K562 (cell line): ENCODE data around the gene NOS1.

ENCODE experiments used
- CREB1 ChIP-seq, 2 experiments: sonication (generic) in 1 of 2; formaldehyde crosslinking in 1 of 2; IDR thresholded peaks; 2 replicates each; pipeline versions ENCODE4 v1.6.1 to v1.8.0; 2012 to 2022; ENCODE audit warnings: inconsistent platforms in 1 of 2, mild to moderate bottlenecking in 1 of 2, missing genetic modification reagents in 1 of 2, moderate library complexity in 1 of 2
- FOS ChIP-seq: IDR thresholded peaks from 3 replicates; pipeline ENCODE4 v1.6.1; 2011; ENCODE audit not compliant: insufficient read length; ENCODE audit errors: extremely low read depth
- FOXA3 ChIP-seq, 2 experiments: fragments of 450-650 bp in 1 of 2; sonication (generic) in 1 of 2; formaldehyde crosslinking; IDR thresholded peaks in 1 of 2; conservative IDR thresholded peaks in 1 of 2; 2 replicates each; pipeline versions ENCODE4 v1.4.0 to v1.8.0; 2020 to 2022; ENCODE audit warnings: mild to moderate bottlenecking in 2 of 2, missing genetic modification reagents in 1 of 2
- GABPB1 ChIP-seq: sonication (generic); formaldehyde crosslinking; IDR thresholded peaks from 2 replicates; pipeline ENCODE4 v1.8.0; 2022; ENCODE audit warnings: mild to moderate bottlenecking, missing genetic modification reagents
- NR4A1 ChIP-seq, 2 experiments: fragments of 250-450 bp in 1 of 2; fragments of 450-650 bp in 1 of 2; sonication (Bioruptor Pico) in 1 of 2; IDR thresholded peaks; 2 replicates each; pipeline versions ENCODE4 v1.4.0 to v1.6.1; 2016 to 2020; ENCODE audit warnings: mild to moderate bottlenecking in 2 of 2, missing compliant biosample characterization in 1 of 2, missing genetic modification characterization in 1 of 2, moderate library complexity in 1 of 2
- NRF1 ChIP-seq, 2 experiments: fragments of 450-650 bp; IDR thresholded peaks in 1 of 2; conservative IDR thresholded peaks in 1 of 2; 2 replicates each; pipeline ENCODE4 v1.6.1; 2014; ENCODE audit warnings: mild to moderate bottlenecking in 2 of 2
- POLR2A ChIP-seq: fragments of 450-650 bp; conservative IDR thresholded peaks from 2 replicates; pipeline ENCODE4 v1.6.1; 2016
- RAD21 ChIP-seq, 2 experiments: fragments of 250-450 bp in 1 of 2; fragments of 450-650 bp in 1 of 2; sonication (Bioruptor Pico) in 1 of 2; formaldehyde crosslinking in 1 of 2; IDR thresholded peaks in 1 of 2; conservative IDR thresholded peaks in 1 of 2; 2 replicates each; pipeline versions ENCODE4 v1.4.0 to v1.8.0; 2020 to 2022; ENCODE audit warnings: mild to moderate bottlenecking in 2 of 2, moderate library complexity in 1 of 2
- SIN3A ChIP-seq, 2 experiments: fragments of 150-350 bp in 1 of 2; IDR thresholded peaks; 2 replicates each; pipeline ENCODE4 v1.6.1; 2011 to 2016; ENCODE audit warnings: borderline replicate concordance in 2 of 2, low read depth in 2 of 2, low read length in 2 of 2, mild to moderate bottlenecking in 2 of 2, moderate library complexity in 2 of 2; ENCODE audit not compliant: control insufficient read depth in 1 of 2
- TARDBP ChIP-seq: fragments of 450-650 bp; IDR thresholded peaks from 2 replicates; pipeline ENCODE4 v1.6.1; 2016
- ZNF76 ChIP-seq: fragments of 250-450 bp; sonication (Bioruptor Pico); IDR thresholded peaks from 2 replicates; pipeline ENCODE4 v1.4.0; 2020; ENCODE audit warnings: mild to moderate bottlenecking, moderate library complexity, borderline replicate concordance
- TF ChIP-seq, protein P1 (sequence below): sonication (generic); formaldehyde crosslinking; IDR thresholded peaks from 2 replicates; pipeline ENCODE4 v1.9.0; 2022; ENCODE audit warnings: mild to moderate bottlenecking, missing genetic modification reagents
- TF ChIP-seq, protein P2 (sequence below): fragments of 450-650 bp; formaldehyde crosslinking; IDR thresholded peaks from 2 replicates; pipeline ENCODE4 v1.4.0; 2022; ENCODE audit warnings: mild to moderate bottlenecking, moderate library complexity

DNA sequence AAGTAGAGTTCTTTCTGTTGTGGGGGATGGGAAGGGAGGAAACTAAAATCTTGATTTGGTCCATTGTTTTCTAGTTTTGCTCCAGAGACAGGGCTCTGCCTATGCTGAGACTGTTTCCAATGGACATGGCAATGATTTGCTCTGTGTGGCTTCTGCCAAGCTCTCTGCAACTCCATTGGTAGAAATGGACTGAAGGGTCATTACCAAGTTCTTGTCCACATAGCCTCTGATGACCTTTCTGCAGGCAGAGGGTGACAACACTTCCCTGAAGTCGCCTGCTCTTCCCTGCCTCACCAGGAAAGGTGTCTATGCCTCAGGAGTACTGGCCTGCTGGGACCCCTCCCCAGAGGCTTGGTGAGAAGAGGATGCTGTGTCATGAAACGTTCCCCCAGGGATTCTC is 39.5 kb upstream of the NOS1 start:
- TF ChIP-seq TARDBP, result no peak
- TF ChIP-seq RAD21 (CRISPR knock-in tag; conservative IDR thresholded peaks at IDR 0.05 in 1 of 2, IDR thresholded peaks at IDR 0.05 in 1 of 2), result no peak
- TF ChIP-seq, protein P1, sequence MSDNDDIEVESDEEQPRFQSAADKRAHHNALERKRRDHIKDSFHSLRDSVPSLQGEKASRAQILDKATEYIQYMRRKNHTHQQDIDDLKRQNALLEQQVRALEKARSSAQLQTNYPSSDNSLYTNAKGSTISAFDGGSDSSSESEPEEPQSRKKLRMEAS (CRISPR knock-in tag), result no peak
- no peak for TF ChIP-seq FOXA3 (CRISPR knock-in tag; conservative IDR thresholded peaks at IDR 0.05 in 1 of 2, IDR thresholded peaks at IDR 0.05 in 1 of 2)
- TF ChIP-seq GABPB1, result no peak
- TF ChIP-seq, protein P2, sequence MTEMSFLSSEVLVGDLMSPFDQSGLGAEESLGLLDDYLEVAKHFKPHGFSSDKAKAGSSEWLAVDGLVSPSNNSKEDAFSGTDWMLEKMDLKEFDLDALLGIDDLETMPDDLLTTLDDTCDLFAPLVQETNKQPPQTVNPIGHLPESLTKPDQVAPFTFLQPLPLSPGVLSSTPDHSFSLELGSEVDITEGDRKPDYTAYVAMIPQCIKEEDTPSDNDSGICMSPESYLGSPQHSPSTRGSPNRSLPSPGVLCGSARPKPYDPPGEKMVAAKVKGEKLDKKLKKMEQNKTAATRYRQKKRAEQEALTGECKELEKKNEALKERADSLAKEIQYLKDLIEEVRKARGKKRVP (CRISPR knock-in tag), result no peak
- TF ChIP-seq NRF1 (conservative IDR thresholded peaks at IDR 0.05 in 1 of 2, IDR thresholded peaks at IDR 0.05 in 1 of 2), result no peak
- no peak for TF ChIP-seq ZNF76 (CRISPR knock-in tag)
- TF ChIP-seq POLR2A, result no peak
- TF ChIP-seq SIN3A (IDR thresholded peaks at IDR 0.05; ENCODE audit: borderline replicate concordance in 2 of 2, control insufficient read depth in 1 of 2, low read depth in 2 of 2, low read length in 2 of 2), result no peak
- TF ChIP-seq NR4A1 (CRISPR knock-in tag; IDR thresholded peaks at IDR 0.05), result no peak
- TF ChIP-seq NR4A1 (tag; IDR thresholded peaks at IDR 0.05), result no peak
- TF ChIP-seq FOS, result no peak
- TF ChIP-seq CREB1 (IDR thresholded peaks at IDR 0.05), result no peak
- TF ChIP-seq CREB1 (CRISPR knock-in tag; IDR thresholded peaks at IDR 0.05), result no peak
